BLaER1 treated with 17β-estradiol and CSF1 and Interleukin-3, amounts not matched to agents 10 nM and 100 nM (cell line): ENCODE results near the gene HERC2.
"Not testable (repeated sequence)": the region's sequence is repeated elsewhere in the genome, so short reads cannot be mapped to it uniquely, and the experiment has no call there.

ENCODE experiments used
- H3K27ac ChIP-seq, 11 experiments: shearing (Covaris generic); formaldehyde crosslinking; 2 replicates each; pipeline ENCODE4 v1.8.1; 2022
- H3K27me3 ChIP-seq, 11 experiments: shearing (Covaris generic); formaldehyde crosslinking; 2 replicates each; pipeline ENCODE4 v1.8.1; 2022
- H3K36me3 ChIP-seq, 11 experiments: shearing (Covaris generic); formaldehyde crosslinking; 2 replicates each; pipeline ENCODE4 v1.8.1; 2022
- H3K4me1 ChIP-seq, 10 experiments: shearing (Covaris generic); formaldehyde crosslinking; 2 replicates each; pipeline ENCODE4 v1.8.1; 2022
- H3K4me2 ChIP-seq, 11 experiments: shearing (Covaris generic); formaldehyde crosslinking; 2 replicates each; pipeline ENCODE4 v1.8.1; 2022
- H3K4me3 ChIP-seq, 10 experiments: shearing (Covaris generic); formaldehyde crosslinking; 2 replicates each; pipeline ENCODE4 v1.8.1; 2022
- H3K9ac ChIP-seq, 11 experiments: shearing (Covaris generic); formaldehyde crosslinking; 2 replicates each; pipeline ENCODE4 v1.8.1; 2022
- H3K9me3 ChIP-seq, 11 experiments: shearing (Covaris generic); formaldehyde crosslinking; replicated peaks in 1 of 11; 2 replicates each; pipeline ENCODE4 v1.8.1; 2022
- H4K20me1 ChIP-seq, 11 experiments: shearing (Covaris generic); formaldehyde crosslinking; 2 replicates each; pipeline ENCODE4 v1.8.1; 2022
- Cebpa-rat ChIP-seq, 11 experiments: shearing (Covaris generic); IDR thresholded peaks; 2 replicates each; pipeline ENCODE4 v1.8.1; 2022

HERC2 gene

GRCh38 chr15:28164876-28165275 lies 157.1 kb downstream of the HERC2 start:
- peaks cover 0 to 16% (median 14%) of the 10 kb centered on the region in 11 experiments; a peak in 13 of 22 replicates for H3K9me3 ChIP-seq
- peaks cover 95 to 100% (median 99%) of the 10 kb centered on the region in 11 experiments for H3K36me3 ChIP-seq
- H3K4me3 ChIP-seq = no peak overlapping the region

GRCh38 chr15:28154283-28154682 lies 167.7 kb downstream of the HERC2 start:
- Histone ChIP-seq H3K4me3 (no peak overlapping the region), H3K4me2 (no peak overlapping the region), H4K20me1 (no peaks in the 10 kb centered on the region; a peak in 4 of 22 replicates), H3K4me1 (no peaks in the 10 kb centered on the region), H3K27ac (no peak overlapping the region), H3K36me3 (peaks cover 21 to 46% (median 34%) of the 10 kb centered on the region in 11 experiments), H3K9ac (no peak overlapping the region), H3K27me3 (no peaks in the 10 kb centered on the region), H3K9me3 (peaks cover 0 to 16% (median 8%) of the 10 kb centered on the region in 11 experiments; a peak in 9 of 22 replicates)
- TF ChIP-seq Cebpa-rat (IDR thresholded peaks at IDR 0.05) = no peak

More at GRCh38 chr15:28164876-28165275, 157.1 kb downstream of the HERC2 start:
- no peak overlapping the region for H3K9ac ChIP-seq
- H3K4me2 ChIP-seq = no peak overlapping the region
- H3K4me1 ChIP-seq = no peaks in the 10 kb centered on the region
- no peak overlapping the region for H3K27ac ChIP-seq
- no peaks in the 10 kb centered on the region for H3K27me3 ChIP-seq
- no peak for TF ChIP-seq Cebpa-rat (IDR thresholded peaks at IDR 0.05)
- H4K20me1 ChIP-seq = no peaks in the 10 kb centered on the region

- H3K27me3 ChIP-seq = no peaks in the 10 kb centered on the region
- TF ChIP-seq Cebpa-rat (IDR thresholded peaks at IDR 0.05) = no peak
Observed at GRCh38 chr15:28153492-28154119, 168.4 kb downstream of the HERC2 start.

GRCh38 chr15:28152538-28152923 lies 169.4 kb downstream of the HERC2 start:
- Histone ChIP-seq H3K9me3 (peaks cover 0 to 17% (median 8%) of the 10 kb centered on the region in 11 experiments; a peak in 9 of 22 replicates), H4K20me1 (peaks cover 0 to 11% (median 0%) of the 10 kb centered on the region in 11 experiments; a peak in 5 of 22 replicates), H3K36me3 (peaks cover 21 to 54% (median 38%) of the 10 kb centered on the region in 11 experiments)
- H3K27me3 ChIP-seq, H3K4me3 ChIP-seq, H3K4me1 ChIP-seq, H3K9ac ChIP-seq, H3K27ac ChIP-seq, H3K4me2 ChIP-seq: not testable (repeated sequence)

More at GRCh38 chr15:28153492-28154119, 168.4 kb downstream of the HERC2 start:
- Histone ChIP-seq H4K20me1 (peaks cover 0 to 1% (median 0%) of the 10 kb centered on the region in 11 experiments; a peak in 5 of 22 replicates), H3K27ac (no peak overlapping the region), H3K9me3 (peaks cover 0 to 17% (median 8%) of the 10 kb centered on the region in 11 experiments; a peak in 9 of 22 replicates), H3K9ac (no peak overlapping the region), H3K4me3 (no peak overlapping the region), H3K4me1 (no peaks in the 10 kb centered on the region), H3K36me3 (peaks cover 21 to 48% (median 34%) of the 10 kb centered on the region in 11 experiments), H3K4me2 (no peak overlapping the region)

- not testable (repeated sequence) for H3K9ac ChIP-seq, H3K4me2 ChIP-seq, H3K27ac ChIP-seq, H3K4me1 ChIP-seq, H3K27me3 ChIP-seq, H3K4me3 ChIP-seq
- Histone ChIP-seq H4K20me1 (peaks cover 0 to 11% (median 0%) of the 10 kb centered on the region in 11 experiments; a peak in 5 of 22 replicates), H3K9me3 (peaks cover 0 to 17% (median 8%) of the 10 kb centered on the region in 11 experiments; a peak in 9 of 22 replicates), H3K36me3 (peaks cover 21 to 59% (median 39%) of the 10 kb centered on the region in 11 experiments)
Observed at GRCh38 chr15:28151864-28152537, 170.0 kb downstream of the HERC2 start.

GRCh38 chr15:28147801-28148200 lies 174.2 kb downstream of the HERC2 start:
- Histone ChIP-seq H3K4me3 (no peak overlapping the region), H3K27ac (no peak overlapping the region), H3K9me3 (peaks cover 0 to 14% (median 0%) of the 10 kb centered on the region in 11 experiments; a peak in 6 of 22 replicates), H3K27me3 (no peaks in the 10 kb centered on the region), H3K4me1 (0 out of 20 replicates have a peak, but pooled peaks cover 0 to 8% (median 0%) of the 10 kb centered on the region in 10 experiments), H3K36me3 (peaks cover 51 to 86% (median 66%) of the 10 kb centered on the region in 11 experiments), H4K20me1 (peaks cover 0 to 11% (median 0%) of the 10 kb centered on the region in 11 experiments; a peak in 5 of 22 replicates), H3K9ac (no peak overlapping the region), H3K4me2 (no peak overlapping the region)
- TF ChIP-seq Cebpa-rat (IDR thresholded peaks at IDR 0.05) = no peak

GRCh38 chr15:28145419-28145818 lies 176.6 kb downstream of the HERC2 start:
- not testable (repeated sequence) for H3K27me3 ChIP-seq, H3K4me2 ChIP-seq, H3K9ac ChIP-seq, H3K4me3 ChIP-seq, H3K4me1 ChIP-seq, H3K27ac ChIP-seq
- peaks cover 0 to 11% (median 0%) of the 10 kb centered on the region in 11 experiments; a peak in 5 of 22 replicates for H4K20me1 ChIP-seq
- H3K9me3 ChIP-seq = peaks cover 0 to 11% (median 0%) of the 10 kb centered on the region in 11 experiments; a peak in 6 of 22 replicates
- H3K36me3 ChIP-seq = peaks cover 58 to 86% (median 72%) of the 10 kb centered on the region in 11 experiments

- no peak overlapping the region for H3K27ac ChIP-seq
- peaks cover 0 to 16% (median 10%) of the 10 kb centered on the region in 11 experiments; a peak in 16 of 22 replicates for H3K9me3 ChIP-seq
- no peak overlapping the region for H3K4me2 ChIP-seq
- TF ChIP-seq Cebpa-rat (IDR thresholded peaks at IDR 0.05) = no peak
- H3K36me3 ChIP-seq = peaks cover 70 to 88% (median 78%) of the 10 kb centered on the region in 11 experiments
- no peak overlapping the region for H3K4me3 ChIP-seq
- 0 out of 22 replicates have a peak, but pooled peaks cover 0 to 8% (median 0%) of the 10 kb centered on the region in 11 experiments for H4K20me1 ChIP-seq
- H3K27me3 ChIP-seq = no peaks in the 10 kb centered on the region
- H3K9ac ChIP-seq = no peak overlapping the region
- peaks cover 0 to 8% (median 6%) of the 10 kb centered on the region in 10 experiments; a peak in 11 of 20 replicates for H3K4me1 ChIP-seq
Observed at GRCh38 chr15:28140062-28140461, 181.9 kb downstream of the HERC2 start.

GRCh38 chr15:28137408-28138039 lies 184.5 kb downstream of the HERC2 start:
- H3K4me2 ChIP-seq, H3K27me3 ChIP-seq, H3K27ac ChIP-seq, H4K20me1 ChIP-seq, H3K4me3 ChIP-seq, H3K4me1 ChIP-seq, H3K9ac ChIP-seq: not testable (repeated sequence)
- peaks cover 0 to 16% (median 10%) of the 10 kb centered on the region in 11 experiments; a peak in 16 of 22 replicates for H3K9me3 ChIP-seq
- H3K36me3 ChIP-seq = peaks cover 56 to 88% (median 76%) of the 10 kb centered on the region in 11 experiments

- H3K4me1 ChIP-seq, H3K9ac ChIP-seq, H3K4me3 ChIP-seq, H3K27me3 ChIP-seq, H4K20me1 ChIP-seq, H3K27ac ChIP-seq: not testable (repeated sequence)
- Histone ChIP-seq H3K9me3 (peaks cover 0 to 16% (median 10%) of the 10 kb centered on the region in 11 experiments; a peak in 16 of 22 replicates), H3K4me2 (peak overlapping the region in 3 of 11 experiments; percentile 10 to 21 (median 12); a peak in 1 of 22 replicates), H3K36me3 (peaks cover 56 to 88% (median 76%) of the 10 kb centered on the region in 11 experiments)
Observed at GRCh38 chr15:28136236-28136904, 185.6 kb downstream of the HERC2 start.
